ENCODE data around the gene SEMA3G.

Gene SEMA3G

GRCh38 chr3:52396907-52397591, 47.9 kb downstream of the SEMA3G start:
- DNase-seq (ENCODE audit: low read depth, low spot score): no peak

DNA sequence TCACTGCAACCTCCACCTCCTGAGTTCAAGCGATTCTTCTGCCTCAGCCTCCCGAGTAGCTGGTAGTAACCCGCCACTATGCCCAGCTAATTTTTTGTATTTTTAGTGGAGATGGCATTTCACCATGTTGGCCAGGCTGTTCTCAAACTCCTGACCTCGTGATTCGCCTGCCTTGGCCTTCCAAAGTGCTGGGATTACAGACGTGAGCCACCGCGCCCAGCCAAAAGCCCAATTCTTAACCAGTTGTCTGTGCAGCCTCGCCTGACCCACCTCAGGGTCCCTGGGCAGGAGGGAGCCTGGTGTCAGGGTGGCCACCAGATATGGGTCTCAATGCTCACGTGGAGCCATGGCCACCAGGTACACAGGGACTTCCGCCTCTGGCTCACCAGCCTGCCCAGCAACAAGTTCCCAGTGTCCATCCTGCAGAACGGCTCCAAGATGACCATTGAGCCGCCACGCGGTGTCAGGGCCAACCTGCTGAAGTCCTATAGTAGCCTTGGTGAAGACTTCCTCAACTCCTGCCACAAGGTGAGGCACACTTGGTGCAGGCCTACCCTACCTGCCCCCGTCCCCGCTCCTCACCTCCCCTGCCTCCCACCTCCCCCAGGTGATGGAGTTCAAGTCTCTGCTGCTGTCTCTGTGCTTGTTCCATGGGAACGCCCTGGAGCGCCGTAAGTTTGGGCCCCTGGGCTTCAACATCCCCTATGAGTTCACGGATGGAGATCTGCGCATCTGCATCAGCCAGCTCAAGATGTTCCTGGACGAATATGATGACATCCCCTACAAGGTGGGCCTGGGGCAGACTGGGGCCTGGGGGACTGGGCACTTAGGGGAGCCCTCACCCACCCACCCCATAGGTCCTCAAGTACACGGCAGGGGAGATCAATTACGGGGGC, 48.6 kb downstream of the SEMA3G start:
- DNase-seq (ENCODE audit: low read depth, low spot score): no peak

DNA sequence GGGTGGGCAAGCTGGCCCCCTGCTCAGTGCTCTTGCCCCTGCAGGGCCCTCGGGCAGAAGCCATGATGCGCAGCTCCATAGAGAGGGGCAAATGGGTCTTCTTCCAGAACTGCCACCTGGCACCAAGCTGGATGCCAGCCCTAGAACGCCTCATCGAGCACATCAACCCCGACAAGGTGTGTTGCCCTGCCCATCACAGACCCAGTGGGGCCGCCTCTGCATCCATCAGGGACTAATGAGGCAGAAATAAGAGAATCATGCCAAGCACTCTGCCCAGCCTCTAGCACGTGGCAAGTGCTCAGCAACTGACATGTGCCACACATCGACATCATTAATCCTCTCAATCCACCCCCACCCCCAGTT, 49.4 kb downstream of the SEMA3G start:
- DNase-seq (ENCODE audit: low read depth, low spot score): no peak

- no peak for DNase-seq (ENCODE audit: low read depth, low spot score)
Measured at GRCh38 chr3:52394751-52395502, 50.0 kb downstream of the SEMA3G start.

DNA sequence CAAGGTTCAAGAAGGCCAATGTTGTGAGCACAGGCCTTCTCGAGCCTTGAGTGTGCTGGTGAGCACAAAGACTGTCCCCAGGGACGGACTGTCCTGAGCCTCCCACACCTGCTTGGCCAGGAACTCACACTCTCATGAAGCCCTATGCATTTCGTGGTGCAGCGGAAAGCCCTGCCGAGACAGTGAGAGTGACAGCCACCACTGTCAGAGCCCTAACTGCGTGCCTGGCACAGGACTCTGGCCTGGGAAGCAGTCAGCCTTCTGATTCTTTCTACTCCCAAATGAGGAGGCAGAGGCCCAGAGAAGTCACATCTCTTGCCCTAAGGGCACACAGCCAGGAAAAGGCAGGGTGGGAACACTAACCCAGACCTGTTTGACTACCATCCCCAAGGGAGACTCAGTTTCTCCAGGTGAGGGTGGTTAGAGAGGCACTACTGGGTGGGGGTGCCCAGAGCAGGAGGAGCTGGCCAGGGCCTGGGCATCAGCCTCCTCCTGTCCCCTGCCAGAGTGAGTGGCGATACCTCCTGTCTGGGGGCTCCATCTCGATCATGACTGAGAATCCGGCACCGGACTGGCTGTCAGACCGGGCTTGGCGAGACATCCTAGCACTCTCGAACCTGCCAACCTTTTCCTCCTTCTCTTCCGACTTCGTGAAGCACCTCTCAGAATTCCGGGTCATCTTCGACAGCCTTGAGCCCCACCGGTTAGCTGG, 50.8 kb downstream of the SEMA3G start:
- no peak for DNase-seq (ENCODE audit: low read depth, low spot score)

DNA sequence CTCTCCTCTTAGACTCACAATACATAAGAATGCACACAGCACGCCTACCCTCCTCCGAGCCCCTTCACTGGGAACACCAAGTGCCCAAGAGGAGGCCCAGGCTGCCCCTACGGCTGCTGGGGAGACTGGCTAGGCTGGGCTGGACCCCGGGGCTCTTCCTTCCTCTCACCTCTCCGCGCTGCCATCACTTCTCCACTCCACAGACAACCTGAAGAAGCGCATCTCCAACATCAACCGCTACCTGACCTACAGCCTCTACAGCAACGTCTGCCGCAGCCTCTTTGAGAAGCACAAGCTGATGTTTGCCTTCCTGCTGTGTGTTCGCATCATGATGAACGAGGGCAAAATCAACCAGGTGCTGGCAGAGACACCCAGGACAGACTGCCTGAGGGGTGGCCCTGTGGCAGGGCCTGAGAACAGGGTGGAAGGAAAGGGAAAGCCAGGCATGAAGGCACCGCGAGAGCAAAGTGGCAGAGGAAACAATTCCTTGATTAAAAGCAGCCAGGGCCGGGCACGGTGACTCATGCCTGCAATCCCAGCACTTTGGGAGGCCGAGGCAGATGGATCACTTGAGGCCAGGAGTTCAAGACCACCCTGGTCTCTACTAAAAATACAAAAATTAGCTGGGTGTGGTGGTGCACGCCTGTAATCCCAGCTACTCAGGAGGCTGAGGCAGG, 51.6 kb downstream of the SEMA3G start:
- DNase-seq (ENCODE audit: low read depth, low spot score): no peak

- DNase-seq (ENCODE audit: low read depth, low spot score): no peak
Measured at GRCh38 chr3:52392216-52392930, 52.5 kb downstream of the SEMA3G start.

- DNase-seq (ENCODE audit: low read depth, low spot score): no peak
Measured at GRCh38 chr3:52391096-52391495, 53.8 kb downstream of the SEMA3G start.

DNA sequence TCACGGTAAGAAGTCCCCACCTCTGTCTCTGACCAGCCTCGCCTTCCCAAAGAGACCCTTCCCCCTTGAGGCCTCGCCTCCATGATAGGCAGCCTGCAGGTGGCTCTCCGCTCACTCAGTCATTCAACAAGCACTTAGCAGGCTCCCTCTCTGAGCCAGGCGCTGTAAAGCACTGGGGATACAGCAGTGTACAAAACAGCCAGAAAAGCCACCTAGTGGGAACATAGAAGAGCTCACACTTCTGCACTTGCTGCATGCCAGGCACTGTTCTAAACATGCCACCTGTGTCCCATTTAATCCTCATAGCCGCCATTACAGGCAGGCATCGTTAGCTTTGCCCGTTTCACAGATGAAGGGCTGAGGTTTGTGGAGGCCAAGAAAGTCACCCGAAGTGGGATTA, 56.0 kb downstream of the SEMA3G start:
- no peak for DNase-seq (ENCODE audit: low read depth, low spot score)

GRCh38 chr3:52388348-52388821, 56.5 kb downstream of the SEMA3G start:
- DNase-seq (ENCODE audit: low read depth, low spot score): no peak

DNA sequence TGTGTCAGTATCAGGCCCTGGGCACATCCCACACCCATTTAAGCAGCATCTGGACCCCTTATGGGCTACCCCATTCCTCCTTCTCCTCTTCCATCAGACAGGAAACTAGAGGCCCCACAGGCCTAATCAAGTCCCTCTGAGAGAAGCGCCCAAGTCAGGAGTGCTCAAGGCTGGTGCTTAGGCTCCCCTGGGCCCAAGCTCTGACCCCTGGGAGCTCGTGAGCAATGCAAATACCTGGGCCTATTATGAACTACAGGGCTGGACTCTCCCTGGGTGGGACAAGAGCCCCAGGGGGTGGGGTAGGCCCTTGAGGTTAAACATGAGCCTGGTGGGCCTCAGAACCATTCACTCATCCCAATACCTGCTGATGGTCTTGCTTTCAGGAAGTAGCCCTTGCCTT, 57.4 kb downstream of the SEMA3G start:
- DNase-seq (ENCODE audit: low read depth, low spot score): no peak

GRCh38 chr3:52385157-52385556, 59.7 kb downstream of the SEMA3G start:
- DNase-seq (ENCODE audit: low read depth, low spot score): no peak

GRCh38 chr3:52384019-52384761, 60.7 kb downstream of the SEMA3G start:
- no peak for DNase-seq (ENCODE audit: low read depth, low spot score)

- DNase-seq (ENCODE audit: low read depth, low spot score): no peak
Measured at GRCh38 chr3:52383446-52383845, 61.5 kb downstream of the SEMA3G start.

All from brain pericyte (primary cell).